IMR-90 (cell line): ENCODE results near the gene SH3RF2. TPM values are rescaled to one million over a fixed set of nuclear protein-coding genes. Genes with fewer than 3 reads are reported as not detected.

Experiments used
- ATAC-seq: fragments of 200-7000 bp; cut with Tn5 transposase; 2 replicates; pipeline ENCODE4 v1.9.1; 2020; ENCODE audit warnings: low read depth, mild to moderate bottlenecking, moderate library complexity
- BruUV-seq: library from RNA; stranded (reverse); fragments of 400-500 nt; replicated peaks from 2 replicates; lab custom pipeline; 2021; lab: Mats Ljungman, UMichigan
- CTCF ChIA-PET: fragments of 300-600 bp; formaldehyde crosslinking; extraction: SDS; loops from one replicate; lab custom pipeline; 2021; ENCODE audit warnings: antibody characterized with exemption; lab: Yijun Ruan, JAX
- POLR2A ChIA-PET: fragments of 300-600 bp; sonication (Branson Sonifier 250); formaldehyde crosslinking; loops from one replicate; lab custom pipeline; 2022; ENCODE audit warnings: antibody characterized with exemption; ENCODE audit not compliant: unreplicated experiment; lab: Charles Lee
- DNase-seq: peaks from one replicate; pipeline ENCODE4 v3.0.0; 2013
- H2AFZ ChIP-seq: replicated peaks from 2 replicates; pipeline ENCODE3; 2013; ENCODE audit warnings: low read length, mild to moderate bottlenecking; ENCODE audit not compliant: poor library complexity
- H2AK5ac ChIP-seq: 2 replicates; pipeline ENCODE4 v1.6.1; 2013; ENCODE audit warnings: low read depth, low read length, inconsistent platforms
- H2AK9ac ChIP-seq: replicated peaks from 2 replicates; pipeline ENCODE3; 2013; ENCODE audit warnings: mild to moderate bottlenecking, low read depth, low read length, moderate library complexity; ENCODE audit not compliant: poor library complexity
- H2BK120ac ChIP-seq: 2 replicates; pipeline ENCODE4 v1.6.1; 2013; ENCODE audit warnings: low read depth, low read length, inconsistent platforms
- H2BK15ac ChIP-seq: 3 replicates; pipeline ENCODE4 v1.6.1; 2013; ENCODE audit warnings: low read depth, low read length, inconsistent platforms
- H2BK20ac ChIP-seq: 2 replicates; pipeline ENCODE4 v1.6.1; 2013; ENCODE audit warnings: low read depth, mild to moderate bottlenecking, inconsistent platforms, low read length, moderate library complexity
- H2BK5ac ChIP-seq: 2 replicates; pipeline ENCODE4 v1.6.1; 2013; ENCODE audit warnings: mild to moderate bottlenecking, low read depth, low read length, inconsistent platforms; ENCODE audit not compliant: poor library complexity, severe bottlenecking
- H3K14ac ChIP-seq: replicated peaks from 2 replicates; pipeline ENCODE4 v1.6.1; 2013; ENCODE audit warnings: low read depth, low read length, inconsistent platforms
- H3K18ac ChIP-seq: 2 replicates; pipeline ENCODE4 v1.6.1; 2013; ENCODE audit warnings: low read depth, low read length, control low read depth
- H3K23ac ChIP-seq: 2 replicates; pipeline ENCODE4 v1.6.1; 2013; ENCODE audit warnings: low read depth, low read length, inconsistent platforms
- H3K27ac ChIP-seq: 2 replicates; pipeline ENCODE4 v1.5.1; 2013; ENCODE audit warnings: mild to moderate bottlenecking, control low read depth, low read length; ENCODE audit not compliant: insufficient read depth
- H3K27me3 ChIP-seq: 2 replicates; pipeline ENCODE4 v1.6.1; 2013; ENCODE audit warnings: low read length; ENCODE audit not compliant: control insufficient read depth, insufficient read depth
- H3K36me3 ChIP-seq: 2 replicates; pipeline ENCODE4 v1.6.1; 2013; ENCODE audit warnings: low read length, mixed read lengths; ENCODE audit not compliant: control insufficient read depth, insufficient read depth
- H3K4ac ChIP-seq: 2 replicates; pipeline ENCODE4 v1.6.1; 2013; ENCODE audit warnings: low read depth, low read length, inconsistent platforms
- H3K4me1 ChIP-seq: 2 replicates; pipeline ENCODE4 v1.6.1; 2013; ENCODE audit warnings: low read length, mixed read lengths; ENCODE audit not compliant: control insufficient read depth, insufficient read depth
- H3K4me2 ChIP-seq: 2 replicates; pipeline ENCODE4 v1.6.1; 2013; ENCODE audit warnings: low read depth, mild to moderate bottlenecking, control low read depth, low read length, moderate library complexity
- H3K4me3 ChIP-seq: 2 replicates; pipeline ENCODE4 v1.5.1; 2013; ENCODE audit warnings: low read depth, mild to moderate bottlenecking, control low read depth, low read length, moderate library complexity; ENCODE audit not compliant: insufficient read depth
- H3K56ac ChIP-seq: 2 replicates; pipeline ENCODE4 v1.6.1; 2013; ENCODE audit warnings: low read length, inconsistent platforms; ENCODE audit not compliant: insufficient read depth; ENCODE audit errors: extremely low read depth
- H3K79me1 ChIP-seq, 2 experiments: 2 replicates each; pipeline ENCODE4 v1.6.1; 2013; ENCODE audit warnings: low read length in 2 of 2, inconsistent platforms in 1 of 2, low read depth in 1 of 2
- H3K9ac ChIP-seq: 2 replicates; pipeline ENCODE4 v1.6.1; 2013; ENCODE audit warnings: low read depth, low read length, control low read depth
- H3K9me1 ChIP-seq: 2 replicates; pipeline ENCODE4 v1.6.1; 2013; ENCODE audit warnings: low read length, inconsistent platforms; ENCODE audit not compliant: insufficient read depth
- H3K9me3 ChIP-seq: 2 replicates; pipeline ENCODE4 v1.6.1; 2013; ENCODE audit warnings: low read length; ENCODE audit not compliant: control insufficient read depth, insufficient read depth
- H4K20me1 ChIP-seq: 2 replicates; pipeline ENCODE4 v1.6.1; 2013; ENCODE audit warnings: low read length, inconsistent platforms; ENCODE audit not compliant: insufficient read depth
- H4K5ac ChIP-seq: 2 replicates; pipeline ENCODE4 v1.6.1; 2013; ENCODE audit warnings: mild to moderate bottlenecking, low read depth, low read length, control low read depth
- H4K8ac ChIP-seq, 2 experiments: 2 replicates each; pipeline ENCODE4 v1.6.1; 2013; ENCODE audit warnings: low read depth in 2 of 2, low read length in 2 of 2, control low read depth in 1 of 2, inconsistent platforms in 1 of 2
- H4K91ac ChIP-seq: 2 replicates; pipeline ENCODE4 v1.6.1; 2013; ENCODE audit warnings: low read depth, low read length, inconsistent platforms; ENCODE audit not compliant: insufficient read depth
- BHLHE40 ChIP-seq: fragments of 150-350 bp; IDR thresholded peaks from 2 replicates; pipeline ENCODE4 v1.6.1; 2016; ENCODE audit warnings: mild to moderate bottlenecking, low read depth, low read length
- CEBPB ChIP-seq: IDR thresholded peaks from 2 replicates; pipeline ENCODE4 v1.6.1; 2012; ENCODE audit warnings: low read depth, low read length, improper control_type of control experiment
- CHD1 ChIP-seq: IDR thresholded peaks from 2 replicates; pipeline ENCODE4 v1.6.1; 2012; ENCODE audit warnings: low read depth, low read length, improper control_type of control experiment
- FOS ChIP-seq: fragments of 150-350 bp; IDR thresholded peaks from 2 replicates; pipeline ENCODE4 v1.6.1; 2016; ENCODE audit warnings: low read depth, low read length
- MAFK ChIP-seq: IDR thresholded peaks from 2 replicates; pipeline ENCODE4 v1.6.1; 2012; ENCODE audit warnings: low read depth, low read length, improper control_type of control experiment
- MAZ ChIP-seq: IDR thresholded peaks from 2 replicates; pipeline ENCODE4 v1.6.1; 2012; ENCODE audit warnings: low read depth, mild to moderate bottlenecking, low read length, improper control_type of control experiment, moderate library complexity, borderline replicate concordance
- MXI1 ChIP-seq: IDR thresholded peaks from 2 replicates; pipeline ENCODE4 v1.6.1; 2012; ENCODE audit warnings: low read depth, mild to moderate bottlenecking, low read length, moderate library complexity, borderline replicate concordance
- NFE2L2 ChIP-seq: fragments of 150-350 bp; IDR thresholded peaks from 2 replicates; pipeline ENCODE4 v1.6.1; 2016; ENCODE audit warnings: low read depth, mild to moderate bottlenecking, low read length
- POLR2A ChIP-seq: IDR thresholded peaks from 2 replicates; pipeline ENCODE4 v1.6.1; 2012; ENCODE audit warnings: mild to moderate bottlenecking, low read depth, low read length
- RAD21 ChIP-seq: IDR thresholded peaks from 2 replicates; pipeline ENCODE4 v1.6.1; 2012; ENCODE audit warnings: low read length, improper control_type of control experiment
- RCOR1 ChIP-seq: IDR thresholded peaks from 2 replicates; pipeline ENCODE4 v1.6.1; 2012; ENCODE audit warnings: mild to moderate bottlenecking, low read length, improper control_type of control experiment; ENCODE audit not compliant: insufficient replicate concordance
- RFX5 ChIP-seq: IDR thresholded peaks from 2 replicates; pipeline ENCODE4 v1.8.0; 2012; ENCODE audit warnings: low read depth, mild to moderate bottlenecking, low read length, moderate library complexity
- SMC3 ChIP-seq: fragments of 150-350 bp; IDR thresholded peaks from 2 replicates; pipeline ENCODE4 v1.6.1; 2016; ENCODE audit warnings: low read depth, mild to moderate bottlenecking, antibody characterized with exemption, low read length, moderate library complexity
- USF2 ChIP-seq: fragments of 150-350 bp; IDR thresholded peaks from 2 replicates; pipeline ENCODE4 v1.6.1; 2017; ENCODE audit warnings: mild to moderate bottlenecking, antibody characterized with exemption, low read length, low read depth
- WGBS, 2 experiments: methylation state at CpG; one replicate each; pipeline versions ENCODE4 v1.1.5 to v1.1.7; 2013; ENCODE audit warnings: missing lambda C conversion rate in 2 of 2; ENCODE audit not compliant: insufficient read length in 1 of 2; ENCODE audit errors: extremely low coverage in 2 of 2; 5-methylcytosine and 5-hydroxymethylcytosine counted together
- dilution Hi-C: fragments of 300-500 bp; cut with HindIII; formaldehyde crosslinking; loops from one replicate; pipeline ENCODE4 v1.14.3; 2018; ENCODE audit warnings: low sequenced_read_pairs; ENCODE audit not compliant: unreplicated experiment
- in situ Hi-C: fragments of 300-500 bp; cut with MboI; formaldehyde crosslinking; loops from 3 replicates; pipeline ENCODE4 v1.14.3; 2019; ENCODE audit warnings: low sequenced_read_pairs, inconsistent platforms, mixed read lengths
- intact Hi-C: fragments of 100-400 bp; cut with micrococcal nuclease; formaldehyde crosslinking; loops from 2 replicates; pipeline ENCODE4 v1.10.0; 2022
- polyA plus RNA-seq, 3 experiments: library from polyadenylated mRNA; depleted of rRNA; stranded (reverse); fragments of >200 nt; gene quantifications; 2 replicates each; pipeline ENCODE4 v1.2.3, GENCODE V29; 2012; ENCODE audit warnings: low replicate concordance in 1 of 3
- total RNA-seq: library from RNA; depleted of rRNA; stranded (reverse); fragments of >200 nt; gene quantifications from 2 replicates; pipeline ENCODE4 v1.2.3, GENCODE V29; 2012
- TF ChIP-seq, protein P1 (sequence below): conservative IDR thresholded peaks from 2 replicates; pipeline ENCODE4 v1.5.1; 2012; ENCODE audit warnings: mild to moderate bottlenecking, low read depth, low read length, improper control_type of control experiment
- TF ChIP-seq, protein P2 (sequence below): fragments of 150-350 bp; IDR thresholded peaks from 2 replicates; pipeline ENCODE4 v1.6.1; 2016; ENCODE audit warnings: low read depth, mild to moderate bottlenecking, low read length, moderate library complexity, borderline replicate concordance

SH3RF2 gene
- total and polyA plus RNA-seq, 2 of the 4 experiments (the other 2 are of a cell fraction): 1.3 to 1.7 TPM

DNA sequence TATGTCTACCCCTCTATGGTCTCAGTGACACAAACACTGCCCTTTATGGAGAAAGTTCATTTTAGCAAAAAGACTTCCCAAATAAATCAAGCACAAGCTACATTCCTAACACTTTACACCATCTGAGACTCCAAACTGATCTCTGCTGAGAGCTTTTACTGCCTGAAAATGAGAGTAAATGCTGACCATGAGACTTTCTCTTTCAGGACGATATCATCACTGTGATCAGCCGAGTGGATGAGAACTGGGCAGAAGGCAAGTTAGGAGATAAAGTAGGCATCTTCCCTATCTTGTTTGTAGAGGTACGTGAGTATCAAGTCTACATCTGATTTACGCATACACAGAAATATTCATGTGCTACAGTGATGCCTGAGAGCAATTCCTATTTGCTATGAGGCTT is 67.5 kb downstream of the SH3RF2 start:
- no peaks in the 10 kb centered on the region for H3K27me3 ChIP-seq
- H3K9me1 ChIP-seq: no peaks in the 10 kb centered on the region
- no peak overlapping the region for H2BK20ac ChIP-seq
- ATAC-seq: no peak; the same call in 1 of the 2 replicates
- no peak overlapping the region for H4K8ac ChIP-seq
- TF ChIP-seq RAD21: no peak
- TF ChIP-seq MXI1: no peak
- no peak for TF ChIP-seq MAFK
- TF ChIP-seq FOS: no peak
- no peak for TF ChIP-seq POLR2A
- TF ChIP-seq RCOR1: no peak
- no peak for TF ChIP-seq CEBPB
- TF ChIP-seq, protein P1, sequence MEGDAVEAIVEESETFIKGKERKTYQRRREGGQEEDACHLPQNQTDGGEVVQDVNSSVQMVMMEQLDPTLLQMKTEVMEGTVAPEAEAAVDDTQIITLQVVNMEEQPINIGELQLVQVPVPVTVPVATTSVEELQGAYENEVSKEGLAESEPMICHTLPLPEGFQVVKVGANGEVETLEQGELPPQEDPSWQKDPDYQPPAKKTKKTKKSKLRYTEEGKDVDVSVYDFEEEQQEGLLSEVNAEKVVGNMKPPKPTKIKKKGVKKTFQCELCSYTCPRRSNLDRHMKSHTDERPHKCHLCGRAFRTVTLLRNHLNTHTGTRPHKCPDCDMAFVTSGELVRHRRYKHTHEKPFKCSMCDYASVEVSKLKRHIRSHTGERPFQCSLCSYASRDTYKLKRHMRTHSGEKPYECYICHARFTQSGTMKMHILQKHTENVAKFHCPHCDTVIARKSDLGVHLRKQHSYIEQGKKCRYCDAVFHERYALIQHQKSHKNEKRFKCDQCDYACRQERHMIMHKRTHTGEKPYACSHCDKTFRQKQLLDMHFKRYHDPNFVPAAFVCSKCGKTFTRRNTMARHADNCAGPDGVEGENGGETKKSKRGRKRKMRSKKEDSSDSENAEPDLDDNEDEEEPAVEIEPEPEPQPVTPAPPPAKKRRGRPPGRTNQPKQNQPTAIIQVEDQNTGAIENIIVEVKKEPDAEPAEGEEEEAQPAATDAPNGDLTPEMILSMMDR: no peak
- no peak for TF ChIP-seq SMC3
- TF ChIP-seq NFE2L2: no peak
- TF ChIP-seq USF2: no peak
- TF ChIP-seq CHD1: no peak
- no peak for TF ChIP-seq RFX5
- no peak for TF ChIP-seq MAZ
- no peak for TF ChIP-seq BHLHE40
- TF ChIP-seq, protein P2, sequence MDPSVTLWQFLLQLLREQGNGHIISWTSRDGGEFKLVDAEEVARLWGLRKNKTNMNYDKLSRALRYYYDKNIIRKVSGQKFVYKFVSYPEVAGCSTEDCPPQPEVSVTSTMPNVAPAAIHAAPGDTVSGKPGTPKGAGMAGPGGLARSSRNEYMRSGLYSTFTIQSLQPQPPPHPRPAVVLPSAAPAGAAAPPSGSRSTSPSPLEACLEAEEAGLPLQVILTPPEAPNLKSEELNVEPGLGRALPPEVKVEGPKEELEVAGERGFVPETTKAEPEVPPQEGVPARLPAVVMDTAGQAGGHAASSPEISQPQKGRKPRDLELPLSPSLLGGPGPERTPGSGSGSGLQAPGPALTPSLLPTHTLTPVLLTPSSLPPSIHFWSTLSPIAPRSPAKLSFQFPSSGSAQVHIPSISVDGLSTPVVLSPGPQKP: no peak
- no peak overlapping the region for H2BK5ac ChIP-seq
- no peak overlapping the region for H3K56ac ChIP-seq
- H4K20me1 ChIP-seq: no peaks in the 10 kb centered on the region
- H3K4ac ChIP-seq: no peak overlapping the region
- no peak overlapping the region for H2AFZ ChIP-seq
- H3K9me3 ChIP-seq: no peaks in the 10 kb centered on the region; the same call in 1 of the 2 replicates
- no peak overlapping the region for H3K9ac ChIP-seq
- H3K36me3 ChIP-seq: no peaks in the 10 kb centered on the region
- no peak overlapping the region for H3K4me3 ChIP-seq
- BruUV-seq: no TSS peak
- H3K4me2 ChIP-seq: peak overlapping the region; percentile 13; the same call in 1 of the 2 replicates
- no peak overlapping the region for H3K23ac ChIP-seq
- H3K18ac ChIP-seq: no peak overlapping the region
- no peak overlapping the region for H4K91ac ChIP-seq
- CTCF ChIA-PET: no interaction called here
- in situ Hi-C loops (no loop called here), dilution Hi-C loops (no loop called here), intact Hi-C loops (no loop called here)
- no peak overlapping the region for H2BK120ac ChIP-seq
- no CpG with 5 or more reads among the region's 4 CpGs for WGBS, 2 experiments
- H2AK9ac ChIP-seq: no peak overlapping the region
- no peak overlapping the region for H4K5ac ChIP-seq
- no peak overlapping the region for H3K27ac ChIP-seq
- H2BK15ac ChIP-seq: no peak overlapping the region
- no peaks in the 10 kb centered on the region for H3K4me1 ChIP-seq
- peak; percentile 12 for DNase-seq
- no peak overlapping the region for H2AK5ac ChIP-seq
- POLR2A ChIA-PET: no interaction called here
- no peaks in the 10 kb centered on the region for H3K79me1 ChIP-seq
- H3K14ac ChIP-seq: no peak overlapping the region
